ENCODE results near the gene TBCD. TPM values are rescaled to one million over a fixed set of nuclear protein-coding genes. Genes with fewer than 3 reads are reported as not detected.
"Not testable (repeated sequence)": the region's sequence is repeated elsewhere in the genome, so short reads cannot be mapped to it uniquely, and the experiment has no call there.

Gene TBCD
- polyA plus RNA-seq, 1 experiment, result 38.6 TPM

GRCh38 chr17:82950525-82951102 is 198.7 kb downstream of the TBCD start:
- Histone ChIP-seq H3K27me3 (ENCODE audit: control insufficient read depth, insufficient read depth, low read length) (no peaks in the 10 kb centered on the region), H3K4me3 (ENCODE audit: low read depth, low read length) (no peak overlapping the region), H3K36me3 (ENCODE audit: control insufficient read depth, insufficient read depth, low read length) (no peaks in the 10 kb centered on the region; the same call in 1 of the 2 replicates)
- no peak for DNase-seq (ENCODE audit: low read depth)
- CTCF ChIA-PET, result no interaction called here
- TF ChIP-seq, protein P1, sequence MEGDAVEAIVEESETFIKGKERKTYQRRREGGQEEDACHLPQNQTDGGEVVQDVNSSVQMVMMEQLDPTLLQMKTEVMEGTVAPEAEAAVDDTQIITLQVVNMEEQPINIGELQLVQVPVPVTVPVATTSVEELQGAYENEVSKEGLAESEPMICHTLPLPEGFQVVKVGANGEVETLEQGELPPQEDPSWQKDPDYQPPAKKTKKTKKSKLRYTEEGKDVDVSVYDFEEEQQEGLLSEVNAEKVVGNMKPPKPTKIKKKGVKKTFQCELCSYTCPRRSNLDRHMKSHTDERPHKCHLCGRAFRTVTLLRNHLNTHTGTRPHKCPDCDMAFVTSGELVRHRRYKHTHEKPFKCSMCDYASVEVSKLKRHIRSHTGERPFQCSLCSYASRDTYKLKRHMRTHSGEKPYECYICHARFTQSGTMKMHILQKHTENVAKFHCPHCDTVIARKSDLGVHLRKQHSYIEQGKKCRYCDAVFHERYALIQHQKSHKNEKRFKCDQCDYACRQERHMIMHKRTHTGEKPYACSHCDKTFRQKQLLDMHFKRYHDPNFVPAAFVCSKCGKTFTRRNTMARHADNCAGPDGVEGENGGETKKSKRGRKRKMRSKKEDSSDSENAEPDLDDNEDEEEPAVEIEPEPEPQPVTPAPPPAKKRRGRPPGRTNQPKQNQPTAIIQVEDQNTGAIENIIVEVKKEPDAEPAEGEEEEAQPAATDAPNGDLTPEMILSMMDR (IDR thresholded peaks at IDR 0.05; ENCODE audit: insufficient read depth, low read depth, low read length), result no peak
- POLR2A ChIA-PET, result no interaction called here

GRCh38 chr17:82952019-82952418 is 200.2 kb downstream of the TBCD start:
- POLR2A ChIA-PET, result no interaction called here
- no peak for DNase-seq (ENCODE audit: low read depth)

DNA sequence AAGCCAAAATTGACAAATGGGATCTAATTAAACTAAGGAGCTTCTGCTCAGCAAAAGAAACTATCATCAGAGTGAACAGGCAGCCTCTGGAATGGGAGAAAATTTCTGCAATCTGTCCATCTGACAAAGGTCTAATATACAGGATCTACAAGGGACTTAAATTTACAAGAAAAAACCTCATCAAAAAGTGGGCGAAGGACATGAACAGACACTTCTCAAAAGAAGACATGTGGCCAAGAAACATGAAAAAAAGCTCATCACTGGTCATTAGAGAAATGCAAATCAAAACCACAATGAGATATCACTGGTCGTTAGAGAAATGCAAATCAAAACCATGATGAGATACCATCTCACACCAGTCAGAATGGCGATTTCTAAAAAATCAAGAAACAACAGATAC is 203.2 kb downstream of the TBCD start:
- H3K4me3 ChIP-seq (ENCODE audit: low read depth, low read length); CTCF ChIA-PET; H3K27me3 ChIP-seq (ENCODE audit: control insufficient read depth, insufficient read depth, low read length); DNase-seq (ENCODE audit: low read depth); H3K36me3 ChIP-seq (ENCODE audit: control insufficient read depth, insufficient read depth, low read length); POLR2A ChIA-PET: not testable (repeated sequence)

More at GRCh38 chr17:82952019-82952418, 200.2 kb downstream of the TBCD start:
- CTCF ChIA-PET, result no interaction called here
- H3K36me3 ChIP-seq (ENCODE audit: control insufficient read depth, insufficient read depth, low read length), result peaks cover 2% of the 10 kb centered on the region; the same call in 1 of the 2 replicates
- H3K4me3 ChIP-seq (ENCODE audit: low read depth, low read length), result no peak overlapping the region
- H3K27me3 ChIP-seq (ENCODE audit: control insufficient read depth, insufficient read depth, low read length), result no peaks in the 10 kb centered on the region
- TF ChIP-seq, protein P1 (IDR thresholded peaks at IDR 0.05; ENCODE audit: insufficient read depth, low read depth, low read length), result no peak

- H3K36me3 ChIP-seq (ENCODE audit: control insufficient read depth, insufficient read depth, low read length); DNase-seq (ENCODE audit: low read depth); H3K27me3 ChIP-seq (ENCODE audit: control insufficient read depth, insufficient read depth, low read length); CTCF ChIA-PET; POLR2A ChIA-PET; H3K4me3 ChIP-seq (ENCODE audit: low read depth, low read length): not testable (repeated sequence)
These were observed 203.8 kb downstream of the TBCD start for GRCh38 chr17:82955627-82956026.

DNA sequence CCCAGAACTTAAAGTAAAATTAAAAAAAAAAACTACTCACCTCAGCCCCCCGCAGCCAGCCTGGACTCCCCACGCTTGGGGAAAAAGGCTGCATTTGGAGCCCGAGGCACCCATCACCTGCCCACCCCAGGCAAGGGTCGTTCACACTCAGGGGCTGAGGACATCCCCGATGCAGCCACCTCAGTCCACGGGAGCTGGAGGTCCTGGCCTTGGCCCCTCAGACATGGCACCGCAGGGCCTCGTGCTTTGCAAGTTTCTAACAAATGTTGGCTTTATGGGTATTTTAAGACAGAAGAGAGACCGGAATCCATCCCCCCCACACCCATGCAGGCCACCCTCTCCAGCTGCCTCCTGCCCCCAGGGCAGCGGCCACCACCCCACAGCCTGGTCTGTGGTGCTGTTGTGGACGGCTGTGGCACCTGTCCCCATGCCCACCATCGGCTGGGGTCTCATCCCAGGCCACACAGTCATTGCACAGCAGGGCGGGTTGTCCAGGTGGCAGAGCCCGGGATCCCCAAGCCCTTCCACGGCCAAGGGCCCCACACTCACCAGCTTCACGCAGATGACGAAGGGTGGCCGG is 204.4 kb downstream of the TBCD start:
- TF ChIP-seq, protein P1 (IDR thresholded peaks at IDR 0.05; ENCODE audit: insufficient read depth, low read depth, low read length), result no peak
- CTCF ChIA-PET, result interaction anchor here (1.0 kb wide), 1 partner anchor 36 kb away, joined by 3 read pairs; no protein-coding TSS in a partner anchor
- no peaks in the 10 kb centered on the region for H3K27me3 ChIP-seq (ENCODE audit: control insufficient read depth, insufficient read depth, low read length)
- H3K4me3 ChIP-seq (ENCODE audit: low read depth, low read length), result no peak overlapping the region
- DNase-seq (ENCODE audit: low read depth), result no peak
- POLR2A ChIA-PET, result no interaction called here
- H3K36me3 ChIP-seq (ENCODE audit: control insufficient read depth, insufficient read depth, low read length), result peaks cover 3% of the 10 kb centered on the region; the same call in 1 of the 2 replicates

GRCh38 chr17:82956726-82957468 is 205.0 kb downstream of the TBCD start:
- H3K4me3 ChIP-seq (ENCODE audit: low read depth, low read length), result no peak overlapping the region
- no peaks in the 10 kb centered on the region for H3K27me3 ChIP-seq (ENCODE audit: control insufficient read depth, insufficient read depth, low read length)
- POLR2A ChIA-PET, result no interaction called here
- DNase-seq (ENCODE audit: low read depth), result no peak
- TF ChIP-seq, protein P1 (IDR thresholded peaks at IDR 0.05; ENCODE audit: insufficient read depth, low read depth, low read length), result no peak
- CTCF ChIA-PET, result interaction anchor here (1.0 kb wide), 1 partner anchor 36 kb away, joined by 3 read pairs; no protein-coding TSS in a partner anchor
- H3K36me3 ChIP-seq (ENCODE audit: control insufficient read depth, insufficient read depth, low read length), result peaks cover 3% of the 10 kb centered on the region; the same call in 1 of the 2 replicates
